GM21786 (cell line): ENCODE measurements around the gene TRIM63.

Experiments used
- ATAC-seq: cut with Tn5 transposase; IDR thresholded peaks from one replicate; pipeline ENCODE4 v1.9.1; 2021; ENCODE audit not compliant: unreplicated experiment

Gene TRIM63

DNA sequence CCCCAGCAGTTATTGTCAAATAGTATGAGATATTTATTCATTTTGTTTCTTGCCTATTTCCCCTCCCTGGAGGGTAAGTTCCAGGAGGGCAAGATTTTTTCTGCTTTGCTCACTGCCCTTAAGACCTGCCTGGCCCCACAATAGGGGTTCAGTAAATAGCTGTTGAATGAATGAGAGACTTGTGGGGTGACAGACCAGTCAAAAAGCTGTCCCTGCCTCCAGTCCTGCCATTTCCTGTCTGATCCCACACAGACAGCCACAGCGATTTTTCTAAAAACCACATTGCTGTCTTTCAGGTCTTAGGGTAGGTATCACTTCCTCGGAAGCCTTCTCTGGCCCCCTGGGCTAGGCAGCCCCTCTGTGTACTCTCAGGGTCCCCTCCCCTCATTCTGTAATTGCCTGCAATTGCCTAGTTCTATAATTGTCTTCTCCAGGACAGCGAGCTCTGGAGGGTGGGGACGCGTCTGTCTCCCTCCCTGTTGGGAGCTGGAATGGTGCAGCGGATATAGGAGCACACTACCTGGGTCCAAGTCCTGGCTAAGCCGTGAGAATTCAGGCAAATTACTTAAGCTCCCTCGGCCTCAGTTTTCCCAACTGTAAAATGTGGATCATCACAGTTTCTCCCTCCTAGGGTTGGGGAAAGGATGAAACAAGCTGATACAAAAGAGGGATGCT lies 47.7 kb downstream of the TRIM63 start:
- no peak for ATAC-seq

GRCh38 chr1:26017606-26018005 lies 49.8 kb downstream of the TRIM63 start:
- ATAC-seq = no peak

GRCh38 chr1:26016953-26017545 lies 50.4 kb downstream of the TRIM63 start:
- no peak for ATAC-seq

GRCh38 chr1:26016258-26016952 lies 51.0 kb downstream of the TRIM63 start:
- ATAC-seq = no peak

GRCh38 chr1:26015358-26015757 lies 52.1 kb downstream of the TRIM63 start:
- no peak for ATAC-seq

GRCh38 chr1:26014179-26014578 lies 53.3 kb downstream of the TRIM63 start:
- no peak for ATAC-seq

GRCh38 chr1:26012864-26013263 lies 54.6 kb downstream of the TRIM63 start:
- no peak for ATAC-seq

- ATAC-seq = no peak
These were observed 56.6 kb downstream of the TRIM63 start for GRCh38 chr1:26010825-26011224.

DNA sequence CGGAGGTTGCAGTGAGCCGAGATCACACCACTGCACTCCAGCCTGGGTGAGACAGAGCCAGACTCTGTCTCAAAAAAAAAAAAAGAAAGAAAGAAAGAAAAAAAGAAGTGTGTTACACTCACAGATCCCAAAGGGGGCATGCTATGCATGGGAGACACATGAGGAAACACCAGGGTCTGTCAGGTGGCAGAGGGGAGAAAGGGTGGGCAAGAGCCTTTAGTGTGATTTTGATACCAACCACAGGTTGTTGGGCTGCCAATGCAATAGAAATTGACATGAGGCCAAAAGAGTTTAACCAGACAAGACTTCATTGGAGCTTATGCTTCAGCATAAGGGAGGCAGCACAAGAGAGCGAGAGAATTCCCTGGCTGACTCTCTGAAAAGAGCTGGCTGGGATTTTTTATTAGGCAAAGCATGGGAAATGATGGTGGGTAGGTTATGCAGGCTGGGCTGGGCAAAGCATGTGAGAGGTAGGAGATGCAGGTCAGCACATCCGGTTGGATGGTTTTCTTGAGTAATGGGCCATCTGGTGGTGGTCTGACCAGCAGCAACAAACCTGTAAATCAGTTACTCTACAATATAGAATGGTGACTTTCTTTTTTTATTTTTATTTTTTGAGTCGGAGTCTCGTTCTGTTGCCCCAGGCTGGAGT lies 57.5 kb downstream of the TRIM63 start:
- no peak for ATAC-seq

DNA sequence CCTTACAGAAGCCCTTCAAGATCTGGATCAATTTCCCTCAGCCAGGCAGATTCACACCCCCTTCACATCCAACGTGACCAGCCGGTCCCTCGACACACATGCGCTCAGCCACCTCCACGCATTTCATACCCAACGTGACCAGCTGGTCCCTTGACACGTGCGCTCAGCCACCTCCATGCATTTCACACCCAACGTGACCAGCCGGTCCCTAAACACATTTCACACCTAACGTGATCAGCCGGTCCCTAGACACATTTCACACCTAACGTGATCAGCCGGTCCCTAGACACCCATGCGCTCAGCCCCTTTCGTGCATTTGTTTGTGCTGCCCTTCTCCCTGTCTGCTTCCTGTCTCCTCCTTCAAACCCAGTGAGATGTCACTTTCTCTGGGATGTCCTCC lies 60.7 kb downstream of the TRIM63 start:
- ATAC-seq = no peak

DNA sequence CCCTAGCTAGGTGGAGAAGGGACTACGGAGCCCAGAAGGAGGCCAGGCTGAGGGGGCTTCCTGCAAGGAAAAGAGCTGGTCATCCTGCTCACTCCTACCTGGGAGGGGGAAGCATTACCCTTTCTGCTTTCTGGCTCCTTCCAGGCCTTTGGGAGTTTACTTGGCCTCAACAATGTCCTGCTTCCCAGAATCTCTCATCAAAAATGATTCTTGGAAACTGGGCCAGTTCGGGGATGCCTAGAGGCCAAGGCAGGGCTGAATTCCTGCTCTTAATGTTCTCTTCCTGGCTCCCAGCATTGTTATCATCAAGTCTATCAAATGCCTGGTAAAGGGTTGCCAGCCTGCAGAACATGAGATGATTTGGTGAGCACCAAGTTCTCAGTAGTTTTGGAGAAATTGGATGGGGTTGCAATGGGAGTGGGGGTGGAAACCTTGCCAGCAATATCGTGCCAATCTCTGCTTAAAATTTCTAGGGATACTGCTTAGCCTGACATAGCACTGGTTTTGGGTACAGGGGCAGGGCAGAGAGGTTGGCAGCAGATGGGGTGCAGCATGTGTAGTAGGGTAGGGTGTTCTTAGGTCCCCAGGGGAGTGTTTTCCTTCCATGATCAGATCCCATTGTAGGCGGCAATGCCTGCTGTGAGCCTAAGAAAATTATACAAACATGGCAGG lies 61.9 kb downstream of the TRIM63 start:
- ATAC-seq = no peak

DNA sequence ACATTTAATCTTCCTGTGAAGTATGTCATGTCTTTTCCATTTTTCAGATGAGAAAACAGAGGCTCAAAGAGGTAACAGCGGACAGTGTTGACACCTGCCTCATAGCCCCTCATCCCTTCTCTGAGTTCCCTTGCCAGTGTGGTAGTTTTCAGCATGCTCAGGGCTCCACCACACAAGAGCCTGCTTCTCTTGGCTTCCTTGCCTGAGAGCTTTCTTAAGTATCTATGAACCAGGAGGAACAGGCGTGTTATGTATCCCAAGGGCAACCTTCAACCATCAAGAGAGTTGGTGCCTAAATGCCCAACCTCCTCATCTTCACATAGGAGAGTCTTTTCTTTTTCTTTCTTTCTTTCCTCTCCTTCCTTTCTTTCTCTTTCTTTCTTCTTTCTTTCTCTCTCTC lies 63.7 kb downstream of the TRIM63 start:
- ATAC-seq = no peak

GRCh38 chr1:26003262-26003661 lies 64.2 kb downstream of the TRIM63 start:
- ATAC-seq = no peak
